ENCODE results near the gene AKAP8L.

AKAP8L gene

GRCh38 chr19:15330801-15331418 lies 87.9 kb downstream of the AKAP8L start:
- peak overlapping the region; percentile 97 for H3K4me3 ChIP-seq (ENCODE audit: low read length)
- peak; percentile 82 for DNase-seq (ENCODE audit: low read depth)
- no peaks in the 10 kb centered on the region for H3K36me3 ChIP-seq (ENCODE audit: control insufficient read depth, insufficient read depth, low read length, severe bottlenecking)
- H3K27me3 ChIP-seq (replicated peaks; ENCODE audit: control insufficient read depth, insufficient read depth, low read length) = no peaks in the 10 kb centered on the region
- peak overlapping the region; percentile 96 for H3K9ac ChIP-seq (ENCODE audit: low read length)
- no peaks in the 10 kb centered on the region for H3K9me3 ChIP-seq (ENCODE audit: control insufficient read depth, low read length)
- peaks cover 44% of the 10 kb centered on the region for H3K4me1 ChIP-seq (ENCODE audit: control insufficient read depth, insufficient read depth, low read length)
